Cortex of kidney (tissue), 1 donor: Measurements from ENCODE around the gene NR2E1.

Source experiments
- DNase-seq: peaks from one replicate; lab custom pipeline; 2025; lab: John Stamatoyannopoulos, UW

NR2E1 gene

GRCh38 chr6:108171291-108171917 lies 5.6 kb downstream of the NR2E1 start:
- DNase-seq, result no peak

GRCh38 chr6:108171918-108172516 lies 6.2 kb downstream of the NR2E1 start:
- no peak for DNase-seq

- DNase-seq, result no peak
Measured at GRCh38 chr6:108174371-108175175, 8.8 kb downstream of the NR2E1 start.

- DNase-seq, result no peak
Measured at GRCh38 chr6:108175176-108175591, 9.4 kb downstream of the NR2E1 start.

- no peak for DNase-seq
Measured at GRCh38 chr6:108175592-108176279, 9.9 kb downstream of the NR2E1 start.

- DNase-seq, result no peak
Measured at GRCh38 chr6:108176281-108177089, 10.7 kb downstream of the NR2E1 start.

- no peak for DNase-seq
Measured at GRCh38 chr6:108179741-108180140, 13.9 kb downstream of the NR2E1 start.

- no peak for DNase-seq
Measured at GRCh38 chr6:108180266-108180665, 14.4 kb downstream of the NR2E1 start.

- no peak for DNase-seq
Measured at GRCh38 chr6:108180776-108181175, 15.0 kb downstream of the NR2E1 start.

GRCh38 chr6:108186226-108186625 lies 20.4 kb downstream of the NR2E1 start:
- no peak for DNase-seq

- no peak for DNase-seq
Measured at GRCh38 chr6:108187519-108187918, 21.7 kb downstream of the NR2E1 start.

GRCh38 chr6:108193131-108193530 lies 27.3 kb downstream of the NR2E1 start:
- DNase-seq, result no peak

- DNase-seq, result no peak
Measured at GRCh38 chr6:108193835-108194234, 28.0 kb downstream of the NR2E1 start.

- no peak for DNase-seq
Measured at GRCh38 chr6:108194503-108194902, 28.7 kb downstream of the NR2E1 start.

GRCh38 chr6:108195209-108195608 lies 29.4 kb downstream of the NR2E1 start:
- DNase-seq, result no peak

GRCh38 chr6:108198761-108199498 lies 33.1 kb downstream of the NR2E1 start:
- no peak for DNase-seq

- DNase-seq, result no peak
Measured at GRCh38 chr6:108200186-108200585, 34.4 kb downstream of the NR2E1 start.

GRCh38 chr6:108200631-108201030 lies 34.8 kb downstream of the NR2E1 start:
- no peak for DNase-seq

- DNase-seq, result no peak
Measured at GRCh38 chr6:108203189-108204112, 37.6 kb downstream of the NR2E1 start.

GRCh38 chr6:108207013-108207412 lies 41.2 kb downstream of the NR2E1 start:
- DNase-seq, result no peak
